GM18498 (cell line): ENCODE data around the gene ARHGAP44.

ENCODE experiments used
- ATAC-seq: cut with Tn5 transposase; IDR thresholded peaks from one replicate; pipeline ENCODE4 v1.9.1; 2021; ENCODE audit warnings: mild to moderate bottlenecking, moderate library complexity; ENCODE audit not compliant: unreplicated experiment

ARHGAP44 gene

DNA sequence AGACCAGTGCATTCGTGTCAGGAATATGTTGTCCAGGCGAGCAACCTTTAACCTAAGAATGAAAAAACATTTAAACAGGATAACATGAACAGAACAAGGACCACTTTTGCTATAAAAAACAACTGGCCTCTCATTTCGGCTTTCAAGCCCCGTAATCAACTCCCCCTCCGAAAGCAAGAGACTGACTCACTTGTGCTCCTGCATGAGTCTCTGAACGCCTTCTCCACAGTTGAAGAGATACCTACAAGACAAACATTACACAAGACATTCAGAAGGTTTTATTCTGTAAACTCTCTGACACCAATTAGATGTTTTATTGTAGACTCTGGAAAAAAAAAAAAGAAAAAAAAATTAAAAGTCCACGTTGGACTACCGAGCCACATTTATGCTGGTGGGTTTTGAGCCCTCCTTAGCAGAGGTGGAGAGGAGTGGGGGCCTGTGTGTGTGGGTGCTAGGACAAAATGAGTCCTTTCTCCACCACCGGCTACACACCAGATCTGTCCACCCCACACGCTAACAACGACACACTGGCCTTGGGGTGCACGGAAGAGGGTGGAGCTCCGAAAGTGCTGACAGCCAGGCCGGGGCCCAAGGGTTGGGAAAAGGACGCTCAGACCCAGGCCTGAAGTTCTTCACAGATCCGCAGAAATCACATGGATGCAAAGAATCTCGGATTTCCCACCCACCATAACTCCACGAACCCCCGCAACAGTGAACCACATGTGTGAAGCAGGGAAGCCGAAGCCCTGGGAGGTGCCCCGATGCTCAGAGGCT, 227.8 kb downstream of the ARHGAP44 start:
- ATAC-seq, result peak; percentile 13

DNA sequence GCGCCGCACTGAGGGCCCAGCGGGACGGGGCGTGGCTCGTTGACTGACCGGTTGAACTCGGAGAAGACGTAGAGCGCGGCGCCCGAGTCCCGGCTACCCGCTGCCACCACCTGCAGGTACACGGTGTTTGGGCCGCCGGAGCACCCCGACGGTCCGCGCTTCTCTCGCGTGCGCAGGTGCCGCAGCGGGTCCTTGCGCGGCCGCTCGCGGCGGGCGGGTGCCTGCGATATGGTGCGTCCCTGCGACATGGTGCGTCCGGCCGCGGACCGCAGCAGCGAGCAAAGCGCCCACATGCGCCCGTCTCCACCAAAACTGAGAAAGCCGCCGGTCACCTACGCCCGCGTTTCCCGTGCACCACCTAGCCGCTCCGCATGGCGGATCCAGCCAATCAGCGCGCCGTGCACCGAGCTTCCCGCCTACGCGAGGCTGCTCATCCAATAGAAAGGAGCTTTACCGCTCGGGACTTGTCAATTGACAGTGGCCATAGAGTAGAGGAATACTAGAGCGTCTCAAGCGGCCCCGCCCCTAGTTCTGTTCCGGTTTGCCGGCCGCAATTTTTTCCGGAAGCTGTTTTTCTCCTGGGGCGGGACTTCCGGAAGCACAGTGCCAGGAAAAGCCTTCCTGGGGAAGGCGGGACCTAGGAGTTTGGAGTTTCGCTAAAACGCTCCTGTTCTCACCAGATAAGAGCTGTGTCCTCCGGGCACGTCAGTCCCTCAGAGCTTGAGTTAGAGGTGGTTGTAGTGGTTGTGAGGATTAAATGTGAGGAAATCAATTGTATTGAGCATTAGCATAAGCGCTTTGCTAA, 228.6 kb downstream of the ARHGAP44 start, which contains the start of gene ELAC2:
Gene ELAC2, minus strand, starts transcription at position 373 of the 805 bp plus-strand sequence. Its CDS starts 80 bp downstream, at position 293.
- peak; percentile 98 for ATAC-seq

DNA sequence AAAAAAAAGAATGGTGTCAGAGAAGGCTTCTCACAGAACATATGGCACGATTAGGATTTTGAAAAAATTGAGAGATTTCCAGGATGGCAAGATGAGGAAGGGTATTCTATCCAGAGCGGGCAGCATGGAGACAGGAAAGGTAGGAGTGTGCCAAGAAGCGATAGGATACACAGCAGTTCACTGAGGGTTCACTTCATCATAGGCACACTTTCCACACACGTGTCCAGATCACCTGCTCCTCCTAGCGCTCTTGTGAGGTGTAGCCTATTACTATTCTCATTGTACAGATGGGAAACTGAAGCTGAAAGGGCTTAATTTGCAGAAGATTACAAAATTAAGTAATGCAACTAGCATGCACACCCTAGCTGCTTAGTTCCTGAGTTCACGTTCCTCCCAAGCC, 234.7 kb downstream of the ARHGAP44 start:
- ATAC-seq, result peak; percentile 15

DNA sequence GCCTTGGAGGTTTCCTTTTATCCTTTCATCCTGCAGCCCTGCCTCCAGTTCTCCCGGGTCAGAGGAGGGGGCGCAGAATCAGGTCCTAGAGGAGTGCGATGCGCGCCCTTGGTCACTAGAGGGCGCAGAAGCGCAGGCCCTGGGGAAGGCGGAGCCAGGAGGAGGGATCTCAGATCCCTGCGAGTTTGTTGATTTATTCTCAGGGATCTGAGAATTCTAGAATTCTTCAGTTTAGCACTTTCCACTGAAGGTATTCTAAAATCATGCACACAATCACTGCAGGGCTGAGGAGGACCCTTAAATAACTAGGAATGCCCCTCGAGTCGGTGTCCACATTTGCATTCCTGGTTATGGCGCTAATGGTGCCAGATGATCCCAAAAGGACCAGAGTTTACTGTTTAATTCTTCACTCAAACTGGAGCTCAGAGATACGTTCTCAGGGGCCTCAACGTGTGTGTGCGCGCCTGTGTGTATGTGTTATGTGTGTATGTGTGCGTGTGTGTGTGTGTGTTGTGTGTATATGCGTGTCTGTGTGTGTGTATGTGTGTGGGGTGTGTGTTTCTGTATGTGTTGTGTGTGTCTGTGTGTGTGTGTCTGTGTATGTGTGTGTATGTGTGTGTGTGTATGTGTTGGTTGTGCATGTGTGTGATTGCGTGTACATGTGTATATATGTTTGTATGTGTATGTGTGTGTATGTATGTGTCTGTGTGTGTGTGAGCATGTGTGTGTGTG, 235.4 kb downstream of the ARHGAP44 start:
- peak; percentile 93 for ATAC-seq

- no peak for ATAC-seq
Observed at GRCh38 chr17:13025258-13025627, 235.9 kb downstream of the ARHGAP44 start.

DNA sequence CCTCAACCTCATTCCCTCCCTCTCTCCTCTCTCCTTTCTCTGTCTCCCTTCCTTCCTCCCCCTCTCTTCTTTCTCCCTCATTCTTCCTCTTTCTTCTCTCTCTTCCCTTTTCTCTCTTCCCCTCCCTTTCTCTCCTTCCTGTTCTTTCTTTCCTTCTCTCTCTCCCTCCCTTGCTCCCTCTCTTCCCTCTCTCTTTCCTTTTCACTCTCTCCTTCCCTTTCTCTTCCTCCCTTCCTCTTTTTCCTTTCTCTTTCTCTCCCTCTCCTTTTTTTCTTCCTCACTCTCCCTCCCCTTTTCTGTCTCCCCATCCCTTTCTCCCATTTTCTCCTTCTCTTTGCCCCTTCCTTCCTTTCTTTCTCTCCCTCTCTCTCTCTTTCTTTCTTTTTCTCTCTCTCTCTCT, 236.4 kb downstream of the ARHGAP44 start:
- ATAC-seq, result no peak

- ATAC-seq, result no peak
Observed at GRCh38 chr17:13027246-13027645, 237.9 kb downstream of the ARHGAP44 start.

DNA sequence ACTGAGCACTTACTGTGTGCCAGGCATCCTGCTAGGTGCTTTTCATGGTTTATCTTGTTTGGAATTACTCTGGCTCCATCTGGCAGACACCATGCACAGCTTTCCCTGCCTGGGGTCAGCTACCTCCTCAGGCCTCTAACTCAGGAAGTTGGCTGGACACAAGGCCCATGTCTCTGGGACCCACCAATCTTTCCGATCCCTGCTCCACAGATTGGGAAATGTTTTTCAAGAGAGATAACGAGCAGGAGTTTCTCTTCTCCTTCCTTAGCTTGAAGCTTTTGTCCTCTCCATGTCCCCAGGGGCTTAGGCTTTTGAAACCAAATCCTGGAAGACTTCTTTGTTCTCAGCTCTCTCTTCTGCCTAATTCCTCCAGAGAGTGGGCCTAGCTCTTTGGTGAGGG, 240.0 kb downstream of the ARHGAP44 start:
- no peak for ATAC-seq

- ATAC-seq, result no peak
Observed at GRCh38 chr17:13030056-13030455, 240.8 kb downstream of the ARHGAP44 start.

DNA sequence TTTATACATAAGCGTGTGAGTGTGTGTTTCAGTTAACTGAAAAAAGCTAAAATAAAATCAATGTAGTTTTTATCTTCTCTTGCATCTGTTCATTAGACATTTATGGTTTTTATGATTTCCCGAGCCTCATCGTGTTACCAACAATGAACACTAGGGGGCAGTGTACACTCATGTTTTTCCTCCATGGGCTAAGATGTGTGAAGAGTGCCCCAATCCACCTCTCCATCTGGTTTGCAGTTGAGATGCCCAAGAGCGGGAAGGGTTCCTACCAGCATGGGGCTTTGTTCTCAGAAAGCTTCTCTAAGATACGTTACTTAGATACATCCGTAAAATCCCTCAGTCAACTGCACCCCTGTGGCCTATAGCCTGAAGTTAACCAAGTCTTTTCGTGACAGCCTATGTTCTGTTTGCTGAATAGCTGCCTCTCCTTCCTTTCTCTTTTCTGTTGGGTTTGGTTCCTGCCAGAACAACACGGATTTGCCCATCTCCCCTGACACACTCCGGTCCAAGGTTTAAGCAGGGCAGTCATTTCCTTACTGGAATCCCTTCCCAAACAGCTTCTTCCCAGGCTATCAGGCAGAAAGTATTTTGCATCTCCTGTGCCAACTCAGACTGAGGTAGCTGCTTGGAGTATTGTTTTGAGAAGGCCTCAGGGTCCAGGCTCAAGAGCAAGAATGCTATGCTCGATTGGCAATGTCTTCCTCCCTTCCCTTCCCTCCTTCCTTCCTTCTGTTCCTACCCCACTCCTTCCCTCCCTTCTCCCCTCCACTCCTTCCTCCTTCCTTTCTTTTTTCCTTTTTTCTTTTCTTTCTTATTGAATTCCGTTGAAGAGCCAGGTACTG, 241.4 kb downstream of the ARHGAP44 start:
- ATAC-seq, result peak; percentile 53

DNA sequence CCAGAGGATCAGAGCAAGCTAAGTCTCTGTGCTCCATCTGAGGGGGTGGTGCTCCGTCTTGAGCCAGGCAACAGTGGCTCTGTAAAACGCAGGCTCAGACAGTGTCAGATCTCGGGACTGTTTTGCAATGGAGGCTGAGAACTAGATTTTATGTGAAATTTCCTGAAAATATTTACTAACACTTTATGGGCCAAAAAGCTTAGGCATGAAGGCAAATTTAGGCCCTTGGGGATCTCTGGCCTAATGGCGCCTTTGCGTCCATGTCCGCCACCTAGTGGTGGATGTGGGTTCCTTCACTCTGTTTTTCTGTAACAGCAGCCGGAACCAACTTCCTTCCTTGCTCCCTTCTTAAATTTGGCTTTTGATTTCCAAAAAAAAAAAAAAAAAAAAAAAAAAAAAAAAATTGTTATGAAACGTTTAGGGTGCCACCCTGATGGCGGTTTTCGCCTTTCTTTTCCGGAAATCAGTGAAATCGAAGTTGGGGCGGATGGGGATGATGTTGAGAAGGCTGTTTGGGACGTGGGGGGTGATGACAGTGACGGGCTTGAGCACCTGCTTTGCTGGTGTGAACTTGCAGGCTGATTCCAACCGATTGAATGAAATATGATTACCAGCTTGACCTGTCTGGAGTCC, 242.5 kb downstream of the ARHGAP44 start:
- peak; percentile 77 for ATAC-seq

GRCh38 chr17:13035420-13035819, 246.1 kb downstream of the ARHGAP44 start:
- ATAC-seq, result no peak

GRCh38 chr17:13036751-13037150, 247.5 kb downstream of the ARHGAP44 start:
- ATAC-seq, result no peak

- ATAC-seq, result no peak
Observed at GRCh38 chr17:13038931-13039665, 249.8 kb downstream of the ARHGAP44 start.
